Ascending aorta (tissue), 2 donors: ENCODE measurements around the gene BAAT. TPM values are rescaled to one million over a fixed set of nuclear protein-coding genes. Genes with fewer than 3 reads are reported as not detected.
A peak's percentile ranks its signal among the peaks of the same experiment; 100 is the strongest.

Experiments used
- DNase-seq, 2 donors: peaks; one replicate each; pipeline ENCODE4 v3.0.0-alpha.2; 2019; ENCODE audit warnings: low spot score in 2 of 2
- H3K27ac ChIP-seq, 2 donors: fragments of 200-600 bp; sonication (generic); one replicate each; pipeline ENCODE4 v1.5.1; 2016 to 2017; ENCODE audit warnings: mild to moderate bottlenecking in 1 of 2
- H3K27me3 ChIP-seq: fragments of 200-600 bp; sonication (generic); one replicate; pipeline ENCODE4 v1.5.1; 2017
- H3K36me3 ChIP-seq, 2 donors: fragments of 200-600 bp; sonication (generic); one replicate each; pipeline ENCODE4 v1.5.1; 2016
- H3K4me1 ChIP-seq, 2 donors: fragments of 200-600 bp; sonication (generic); one replicate each; pipeline ENCODE4 v1.5.1; 2016 to 2017; ENCODE audit warnings: mild to moderate bottlenecking in 1 of 2
- H3K4me3 ChIP-seq, 2 donors: fragments of 200-600 bp; sonication (generic); one replicate each; pipeline ENCODE4 v1.5.1; 2016 to 2017; ENCODE audit warnings: mild to moderate bottlenecking in 1 of 2
- H3K9me3 ChIP-seq, 2 donors: fragments of 200-600 bp; sonication (generic); one replicate each; pipeline ENCODE4 v1.5.1; 2016
- CTCF ChIP-seq, 3 experiments: fragments of 200-600 bp in 2 of 3; fragments of 450-650 bp in 1 of 3; sonication (generic) in 2 of 3; IDR thresholded peaks; one replicate each; pipeline ENCODE4 v1.5.1; 2016 to 2019; ENCODE audit warnings: antibody characterized with exemption in 3 of 3, mild to moderate bottlenecking in 1 of 3, moderate library complexity in 1 of 3
- intact Hi-C: fragments of 100-400 bp; cut with DNase I; formaldehyde crosslinking; loops from one replicate; pipeline ENCODE4 v1.15.1; 2023
- total RNA-seq: library from RNA; depleted of rRNA; stranded (reverse); fragments of >200 nt; gene quantifications from one replicate; pipeline ENCODE4 v1.1.0, GENCODE V29; 2016

Gene BAAT
- total RNA-seq, 1 donor from 2014 or later, result 0.53 TPM

- DNase-seq, result no peak
- intact Hi-C loops, result loop anchor here (5.0 kb wide), 1 partner anchor 710 kb away; no protein-coding TSS in a partner anchor
- no peaks in the 10 kb centered on the region for H3K27me3 ChIP-seq
- no peak overlapping the region for H3K4me3 ChIP-seq
- H3K9me3 ChIP-seq, result no peaks in the 10 kb centered on the region
- no peaks in the 10 kb centered on the region for H3K36me3 ChIP-seq
- no peaks in the 10 kb centered on the region for H3K4me1 ChIP-seq
- TF ChIP-seq CTCF (IDR thresholded peaks at IDR 0.05), result peak; percentile 17 to 64 (median 46)
- H3K27ac ChIP-seq, result no peak overlapping the region
Measured at GRCh38 chr9:101311758-101312420, 72.9 kb downstream of the BAAT start.

GRCh38 chr9:101311191-101311590 lies 73.6 kb downstream of the BAAT start:
- DNase-seq, result no peak
- H3K27me3 ChIP-seq, result no peaks in the 10 kb centered on the region
- intact Hi-C loops, result loop anchor here (5.0 kb wide), 1 partner anchor 709 kb away; no protein-coding TSS in a partner anchor
- no peak overlapping the region for H3K4me3 ChIP-seq
- no peaks in the 10 kb centered on the region for H3K36me3 ChIP-seq
- no peak overlapping the region for H3K27ac ChIP-seq
- H3K4me1 ChIP-seq, result no peaks in the 10 kb centered on the region
- TF ChIP-seq CTCF (IDR thresholded peaks at IDR 0.05), result no peak
- no peaks in the 10 kb centered on the region for H3K9me3 ChIP-seq

Other genes with a start within 250 kb of the BAAT start
- gene MRPL50, start 13.6 kb upstream of the BAAT start, total RNA-seq, result 2.6 TPM
- gene ZNF189, start 13.8 kb upstream of the BAAT start, total RNA-seq, result 30.4 TPM
- gene ALDOB, start 50.8 kb upstream of the BAAT start, total RNA-seq, result 4.8 TPM
- 47.7 TPM for gene RNF20, start 148.8 kb upstream of the BAAT start, total RNA-seq
- not detected for gene PPP3R2, start 210.0 kb upstream of the BAAT start, total RNA-seq